Mesenchymal stem cell (in vitro differentiated cells and primary cell): ENCODE results near the gene MYCBPAP.

ENCODE experiments used
- DNase-seq: peaks from one replicate; pipeline ENCODE4 v3.0.0-alpha.2; 2013
- H2AFZ ChIP-seq: one replicate; pipeline ENCODE4 v1.6.1; 2013; ENCODE audit warnings: low read depth, mild to moderate bottlenecking, control low read depth, inconsistent platforms, low read length, moderate library complexity
- H2AK5ac ChIP-seq: 2 replicates; pipeline ENCODE4 v1.6.1; 2013; ENCODE audit warnings: low read length, moderate library complexity, mild to moderate bottlenecking, inconsistent platforms; ENCODE audit not compliant: severe bottlenecking
- H2BK120ac ChIP-seq: one replicate; pipeline ENCODE4 v1.6.1; 2013; ENCODE audit warnings: low read depth, mild to moderate bottlenecking, inconsistent platforms, low read length, moderate library complexity
- H2BK12ac ChIP-seq, 2 experiments: one replicate each; pipeline ENCODE4 v1.6.1; 2013; ENCODE audit warnings: inconsistent platforms in 2 of 2, low read length in 2 of 2, mild to moderate bottlenecking in 2 of 2, moderate library complexity in 2 of 2, control low read depth in 1 of 2
- H2BK15ac ChIP-seq: one replicate; pipeline ENCODE4 v1.6.1; 2013; ENCODE audit warnings: mild to moderate bottlenecking, low read depth, inconsistent platforms; ENCODE audit not compliant: poor library complexity, severe bottlenecking
- H2BK5ac ChIP-seq: 2 replicates; pipeline ENCODE4 v1.6.1; 2013; ENCODE audit warnings: low read depth, mild to moderate bottlenecking, low read length, control low read depth, inconsistent platforms; ENCODE audit not compliant: poor library complexity, severe bottlenecking
- H3K14ac ChIP-seq, 2 experiments: one replicate each; pipeline ENCODE4 v1.6.1; 2013; ENCODE audit warnings: inconsistent platforms in 2 of 2, low read length in 2 of 2, control low read depth in 1 of 2, mild to moderate bottlenecking in 1 of 2, moderate library complexity in 1 of 2
- H3K18ac ChIP-seq, 2 experiments: one replicate each; pipeline ENCODE4 v1.6.1; 2013; ENCODE audit warnings: inconsistent platforms in 2 of 2, low read length in 2 of 2, control low read depth in 1 of 2, low read depth in 1 of 2, mild to moderate bottlenecking in 1 of 2
- H3K23ac ChIP-seq, 2 experiments: one replicate each; pipeline ENCODE4 v1.6.1; 2013; ENCODE audit warnings: inconsistent platforms in 2 of 2, low read length in 2 of 2, mild to moderate bottlenecking in 2 of 2, moderate library complexity in 2 of 2, control low read depth in 1 of 2
- H3K27ac ChIP-seq: 2 replicates; pipeline ENCODE4 v1.5.1; 2013; ENCODE audit warnings: mild to moderate bottlenecking, moderate library complexity, low read length, control low read depth, inconsistent platforms; ENCODE audit not compliant: poor library complexity, severe bottlenecking
- H3K27me3 ChIP-seq, 2 experiments: 2 replicates each; pipeline versions ENCODE4 v1.6.1 to v1.7.0; 2013; ENCODE audit warnings: low read length in 2 of 2, mild to moderate bottlenecking in 2 of 2, moderate library complexity in 2 of 2, control low read depth in 1 of 2, inconsistent platforms in 1 of 2; ENCODE audit not compliant: control insufficient read depth in 1 of 2, insufficient read depth in 1 of 2
- H3K36me3 ChIP-seq, 2 experiments: 2 replicates each; pipeline versions ENCODE4 v1.6.1 to v1.7.0; 2013; ENCODE audit warnings: low read length in 2 of 2, control low read depth in 1 of 2, inconsistent platforms in 1 of 2, low read depth in 1 of 2, mild to moderate bottlenecking in 1 of 2; ENCODE audit not compliant: insufficient read depth in 2 of 2, control insufficient read depth in 1 of 2
- H3K4ac ChIP-seq, 2 experiments: one replicate each; pipeline ENCODE4 v1.6.1; 2013; ENCODE audit warnings: inconsistent platforms in 2 of 2, low read length in 2 of 2, mild to moderate bottlenecking in 2 of 2, moderate library complexity in 2 of 2, control low read depth in 1 of 2, low read depth in 1 of 2
- H3K4me1 ChIP-seq: 2 replicates; pipeline ENCODE4 v1.6.1; 2013; ENCODE audit warnings: low read depth, low read length, control low read depth; ENCODE audit not compliant: control insufficient read depth, insufficient read depth
- H3K4me2 ChIP-seq: 2 replicates; pipeline ENCODE4 v1.6.1; 2013; ENCODE audit warnings: low read length, mild to moderate bottlenecking, inconsistent platforms; ENCODE audit not compliant: poor library complexity, severe bottlenecking
- H3K4me3 ChIP-seq, 2 experiments: 2 replicates each; pipeline versions ENCODE4 v1.5.1 to v1.7.0; 2013; ENCODE audit warnings: low read length in 2 of 2, mild to moderate bottlenecking in 2 of 2, control low read depth in 1 of 2, low read depth in 1 of 2; ENCODE audit not compliant: insufficient read depth in 1 of 2
- H3K79me1 ChIP-seq: replicated peaks from 2 replicates; pipeline ENCODE4 v1.6.1; 2013; ENCODE audit warnings: mild to moderate bottlenecking, control low read depth, low read length, inconsistent platforms; ENCODE audit not compliant: poor library complexity, severe bottlenecking
- H3K9ac ChIP-seq: 2 replicates; pipeline ENCODE4 v1.7.0; 2013; ENCODE audit warnings: mild to moderate bottlenecking, low read length, moderate library complexity
- H3K9me3 ChIP-seq: 2 replicates; pipeline ENCODE4 v1.7.0; 2013; ENCODE audit warnings: mild to moderate bottlenecking, low read length; ENCODE audit not compliant: control insufficient read depth
- H4K8ac ChIP-seq: one replicate; pipeline ENCODE4 v1.6.1; 2013; ENCODE audit warnings: inconsistent platforms, mild to moderate bottlenecking, low read length, moderate library complexity
- H4K91ac ChIP-seq: one replicate; pipeline ENCODE4 v1.6.1; 2013; ENCODE audit warnings: mild to moderate bottlenecking, low read length, inconsistent platforms
- WGBS: methylation state at CpG from one replicate; pipeline ENCODE4 v1.1.7; 2013; ENCODE audit warnings: mixed read lengths; 5-methylcytosine and 5-hydroxymethylcytosine counted together

The MYCBPAP gene

GRCh38 chr17:50529849-50530248 is 21.6 kb downstream of the MYCBPAP start:
- no peak overlapping the region for H3K9ac ChIP-seq
- 91% methylated on average over 7 of the region's 7 CpGs for WGBS

GRCh38 chr17:50531428-50532025 is 23.3 kb downstream of the MYCBPAP start:
- DNase-seq: no peak
- no peak overlapping the region for H2BK120ac ChIP-seq

More at GRCh38 chr17:50529849-50530248, 21.6 kb downstream of the MYCBPAP start:
- Histone ChIP-seq H3K27me3 (peaks cover 36 to 69% of the 10 kb centered on the region in 2 experiments), H3K4me2 (no peak overlapping the region), H3K9me3 (no peaks in the 10 kb centered on the region), H3K23ac (no peak overlapping the region), H2AFZ (no peak overlapping the region), H3K18ac (no peak overlapping the region), H4K91ac (no peak overlapping the region), H2BK12ac (no peak overlapping the region), H3K4me3 (no peak overlapping the region), H3K4ac (no peak overlapping the region), H2BK120ac (no peak overlapping the region), H2BK15ac (no peak overlapping the region), H2BK5ac (no peak overlapping the region), H3K4me1 (peaks cover 36% of the 10 kb centered on the region), H4K8ac (no peak overlapping the region), H3K36me3 (no peaks in the 10 kb centered on the region), H2AK5ac (no peak overlapping the region), H3K27ac (no peak overlapping the region), H3K79me1 (no peaks in the 10 kb centered on the region), H3K14ac (no peak overlapping the region)
- DNase-seq: no peak

GRCh38 chr17:50532452-50533024 is 24.3 kb downstream of the MYCBPAP start, which contains the start of gene EPN3:
Gene EPN3 (plus strand): TSS chr17:50532735. CDS start chr17:50536557, 3,822 bp downstream.
- Histone ChIP-seq H4K8ac (no peak within 1 kb of the TSS), H3K36me3 (no peaks in the 10 kb centered on the region), H3K4me1 (peaks cover 31% of the 10 kb centered on the region), H3K9me3 (no peaks in the 10 kb centered on the region), H3K4ac (no peak within 1 kb of the TSS), H3K27me3 (peaks cover 36 to 75% of the 10 kb centered on the region in 2 experiments), H3K27ac (no peak within 1 kb of the TSS), H3K9ac (no peak within 1 kb of the TSS), H2BK120ac (no peak within 1 kb of the TSS), H2BK15ac (no peak within 1 kb of the TSS), H3K14ac (no peak within 1 kb of the TSS), H3K79me1 (no peaks in the 10 kb centered on the region), H3K23ac (peak within 1 kb of the TSS in 1 of 2 experiments; percentile 64), H2BK5ac (no peak within 1 kb of the TSS), H4K91ac (peak within 1 kb of the TSS; percentile 18), H2AFZ (no peak within 1 kb of the TSS), H3K18ac (no peak within 1 kb of the TSS), H2BK12ac (peak within 1 kb of the TSS in 1 of 2 experiments; percentile 11), H3K4me2 (peak within 1 kb of the TSS; percentile 70), H2AK5ac (no peak within 1 kb of the TSS), H3K4me3 (peak within 1 kb of the TSS in 1 of 2 experiments; percentile 66)
- DNase-seq: no peak
- WGBS: 1% methylated on average over 20 of the region's 21 CpGs

More at GRCh38 chr17:50531428-50532025, 23.3 kb downstream of the MYCBPAP start:
- 75% methylated on average over 6 of the region's 6 CpGs for WGBS
- no peak overlapping the region for H2BK12ac ChIP-seq
- no peak overlapping the region for H2AK5ac ChIP-seq
- H3K27ac ChIP-seq: no peak overlapping the region
- no peak overlapping the region for H2BK5ac ChIP-seq
- H3K18ac ChIP-seq: no peak overlapping the region
- peaks cover 36% of the 10 kb centered on the region for H3K4me1 ChIP-seq
- H3K9ac ChIP-seq: no peak overlapping the region
- no peak overlapping the region for H4K8ac ChIP-seq
- H3K4me3 ChIP-seq: no peak overlapping the region
- H3K23ac ChIP-seq: no peak overlapping the region
- no peak overlapping the region for H3K14ac ChIP-seq
- H3K27me3 ChIP-seq: peaks cover 36 to 80% of the 10 kb centered on the region in 2 experiments
- no peaks in the 10 kb centered on the region for H3K36me3 ChIP-seq
- no peak overlapping the region for H2AFZ ChIP-seq
- H2BK15ac ChIP-seq: peak overlapping the region; percentile 64
- no peaks in the 10 kb centered on the region for H3K9me3 ChIP-seq
- no peak overlapping the region for H4K91ac ChIP-seq
- H3K4ac ChIP-seq: no peak overlapping the region
- no peaks in the 10 kb centered on the region for H3K79me1 ChIP-seq
- H3K4me2 ChIP-seq: no peak overlapping the region

- no peak overlapping the region for H3K14ac ChIP-seq
- no peak overlapping the region for H3K9ac ChIP-seq
- no peak overlapping the region for H2BK120ac ChIP-seq
- no peak overlapping the region for H2BK5ac ChIP-seq
- no peaks in the 10 kb centered on the region for H3K9me3 ChIP-seq
- H3K4me2 ChIP-seq: no peak overlapping the region
- H3K27me3 ChIP-seq: peaks cover 36 to 71% of the 10 kb centered on the region in 2 experiments
- WGBS: 14% methylated on average over 5 of the region's 5 CpGs
- H3K79me1 ChIP-seq: no peaks in the 10 kb centered on the region
- DNase-seq: no peak
- H2AFZ ChIP-seq: no peak overlapping the region
- H4K91ac ChIP-seq: no peak overlapping the region
- H3K4me3 ChIP-seq: peak overlapping the region in 1 of 2 experiments; percentile 66
- H2BK15ac ChIP-seq: no peak overlapping the region
- no peak overlapping the region for H2AK5ac ChIP-seq
- no peak overlapping the region for H2BK12ac ChIP-seq
- H3K4ac ChIP-seq: no peak overlapping the region
- H3K36me3 ChIP-seq: peaks cover 0 to 3% of the 10 kb centered on the region in 2 experiments
- no peak overlapping the region for H3K23ac ChIP-seq
- H3K27ac ChIP-seq: no peak overlapping the region
- H3K18ac ChIP-seq: no peak overlapping the region
- no peak overlapping the region for H4K8ac ChIP-seq
- H3K4me1 ChIP-seq: peaks cover 28% of the 10 kb centered on the region
Measured at GRCh38 chr17:50533185-50533584, 24.9 kb downstream of the MYCBPAP start.
